Ecto neural progenitor cell (in vitro differentiated cells): ENCODE measurements around the gene SYNC.

Experiments used
- DNase-seq: peaks from one replicate; pipeline ENCODE4 v3.0.0-alpha.2; 2018; ENCODE audit warnings: low spot score

Gene SYNC

GRCh38 chr1:32702599-32703478 is at the start of gene SYNC:
Gene SYNC (minus strand): TSS chr1:32702770. CDS start chr1:32702660, 110 bp downstream.
- peak; percentile 55 for DNase-seq

DNA sequence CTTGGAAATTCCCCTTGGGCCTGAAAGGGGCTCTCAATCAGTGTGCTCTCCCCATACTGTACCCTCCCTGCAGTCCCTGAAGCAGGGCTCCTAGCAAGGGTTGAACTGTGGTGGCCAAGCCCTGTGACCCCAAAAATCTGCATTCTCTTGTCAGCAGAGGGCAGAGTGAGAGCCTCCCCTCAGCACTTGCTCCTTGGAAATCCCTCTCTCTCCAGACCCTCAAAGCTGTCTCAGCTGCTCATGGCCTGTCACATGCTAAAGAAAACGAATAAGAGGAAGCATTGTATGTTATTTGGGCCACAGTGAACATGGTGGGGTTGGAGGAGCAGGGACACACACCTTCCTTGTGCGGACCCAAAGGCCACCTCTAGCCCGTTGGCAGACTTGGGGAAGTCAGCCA is 47.2 kb upstream of the SYNC start:
- no peak for DNase-seq

DNA sequence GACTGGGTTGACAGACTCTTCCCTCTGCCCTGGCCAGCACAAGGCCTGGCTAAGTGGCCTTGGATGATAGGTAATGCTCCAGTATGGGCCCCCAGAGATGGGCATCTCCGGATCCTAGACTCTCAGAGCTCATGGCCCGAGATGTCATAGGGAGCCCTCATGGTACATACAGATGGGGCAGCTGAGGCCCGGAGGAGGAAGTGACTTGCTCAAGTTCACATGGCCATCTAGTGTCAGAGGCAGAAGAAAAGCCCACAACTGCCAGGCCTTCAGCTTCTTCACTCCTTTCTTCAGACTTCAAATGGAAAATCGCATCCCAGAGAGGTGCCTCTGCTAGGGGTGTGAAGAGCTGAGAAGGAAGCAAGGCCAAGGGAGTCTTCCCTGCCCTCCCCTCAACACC is 46.8 kb upstream of the SYNC start:
- DNase-seq: no peak

DNA sequence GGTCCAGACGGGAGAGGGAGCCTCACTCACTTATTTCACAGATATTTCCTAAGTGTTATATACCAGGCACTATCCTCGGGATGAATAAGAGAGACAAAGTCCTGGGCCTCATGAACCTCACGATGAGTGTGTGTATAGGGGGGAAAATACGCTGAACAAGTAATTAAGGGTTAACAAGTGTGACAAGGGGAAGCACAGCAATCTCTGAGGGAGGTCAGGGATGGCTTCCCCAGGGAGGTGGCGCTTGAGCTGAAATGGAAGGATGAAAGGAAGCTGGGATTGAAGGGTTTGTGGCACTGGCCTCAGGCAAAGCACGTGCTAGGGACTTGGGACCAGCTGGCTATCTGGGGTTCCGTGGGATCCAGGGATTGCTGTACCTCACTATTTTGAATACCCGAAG is 46.4 kb upstream of the SYNC start:
- no peak for DNase-seq

DNA sequence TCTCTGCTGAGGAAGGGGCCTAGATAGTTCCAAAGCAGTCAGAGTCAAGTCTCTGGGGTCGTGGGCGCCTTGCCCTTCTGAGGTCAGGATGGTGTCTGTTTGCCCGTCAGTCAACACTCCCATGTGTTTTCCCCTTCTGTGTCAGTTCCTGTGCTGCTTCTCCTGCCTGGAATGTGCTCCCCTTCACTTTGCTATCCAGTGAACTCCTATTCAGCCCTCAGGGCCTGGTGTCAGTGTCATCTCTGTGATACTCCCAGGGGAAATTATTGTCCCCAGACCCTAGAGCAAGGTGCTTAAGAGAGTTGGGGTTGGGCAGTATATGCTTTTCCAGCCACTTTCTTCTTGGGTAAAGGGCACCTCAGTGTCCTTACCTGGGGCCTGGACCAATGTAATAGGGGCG is 45.8 kb upstream of the SYNC start:
- DNase-seq: no peak

GRCh38 chr1:32746130-32746529 is 43.6 kb upstream of the SYNC start:
- DNase-seq: no peak

GRCh38 chr1:32744071-32744425 is 41.5 kb upstream of the SYNC start:
- DNase-seq: no peak

DNA sequence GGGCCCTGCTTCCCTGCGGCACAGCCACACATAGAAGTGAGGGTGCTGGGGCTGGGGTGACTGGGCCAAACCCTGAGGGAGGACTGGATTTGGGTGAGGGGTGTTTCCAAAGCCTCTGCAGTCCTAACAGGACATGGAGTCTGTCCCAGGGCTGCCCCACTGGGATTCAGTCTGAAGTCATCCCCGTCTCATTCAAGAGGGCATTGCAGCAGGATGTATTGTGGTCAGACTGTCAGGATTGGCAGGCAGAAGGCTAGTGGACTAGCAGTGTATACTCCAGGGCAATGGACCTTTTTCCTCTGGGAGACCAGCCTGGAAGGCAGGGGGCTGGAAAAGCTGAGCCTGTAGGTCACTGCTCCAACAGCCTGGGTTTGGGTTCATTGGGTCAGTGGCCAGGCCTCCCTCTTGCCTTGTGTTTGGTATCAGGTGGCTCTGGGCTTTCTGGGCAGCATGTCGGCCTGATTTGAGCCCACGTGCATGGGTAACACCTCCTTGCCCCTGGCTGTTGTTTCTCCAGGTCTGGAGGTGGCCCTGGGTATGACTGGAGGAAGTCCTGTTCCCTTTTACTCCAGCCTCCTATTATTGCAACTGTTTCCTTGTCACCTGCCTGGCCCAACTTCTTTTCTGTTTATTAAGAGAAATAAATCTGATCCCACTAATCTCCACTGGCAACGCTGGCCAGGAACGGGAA is 41.0 kb upstream of the SYNC start:
- DNase-seq: no peak

DNA sequence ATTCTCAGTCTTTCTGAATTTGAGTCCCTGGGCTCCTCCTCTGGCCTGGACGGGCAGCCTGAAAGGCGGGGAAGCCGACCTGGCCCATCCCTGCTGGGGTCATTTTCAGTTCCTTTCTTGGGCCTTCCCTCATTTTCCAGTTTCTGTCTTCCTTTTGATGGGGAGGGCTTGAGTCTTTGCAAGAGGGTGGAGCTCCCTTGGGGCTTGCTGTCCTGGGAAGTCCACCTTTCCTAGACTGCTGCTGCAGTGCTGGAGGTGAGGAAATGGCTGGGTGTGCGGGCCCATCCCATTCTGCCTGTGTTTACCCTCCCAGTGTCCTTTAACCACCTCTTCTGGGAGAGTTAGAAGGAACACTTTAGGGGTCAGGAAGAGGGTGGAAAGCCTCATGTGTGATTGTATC is 40.4 kb upstream of the SYNC start:
- no peak for DNase-seq

GRCh38 chr1:32742199-32742947 is 39.8 kb upstream of the SYNC start:
- DNase-seq: peak; percentile 61

DNA sequence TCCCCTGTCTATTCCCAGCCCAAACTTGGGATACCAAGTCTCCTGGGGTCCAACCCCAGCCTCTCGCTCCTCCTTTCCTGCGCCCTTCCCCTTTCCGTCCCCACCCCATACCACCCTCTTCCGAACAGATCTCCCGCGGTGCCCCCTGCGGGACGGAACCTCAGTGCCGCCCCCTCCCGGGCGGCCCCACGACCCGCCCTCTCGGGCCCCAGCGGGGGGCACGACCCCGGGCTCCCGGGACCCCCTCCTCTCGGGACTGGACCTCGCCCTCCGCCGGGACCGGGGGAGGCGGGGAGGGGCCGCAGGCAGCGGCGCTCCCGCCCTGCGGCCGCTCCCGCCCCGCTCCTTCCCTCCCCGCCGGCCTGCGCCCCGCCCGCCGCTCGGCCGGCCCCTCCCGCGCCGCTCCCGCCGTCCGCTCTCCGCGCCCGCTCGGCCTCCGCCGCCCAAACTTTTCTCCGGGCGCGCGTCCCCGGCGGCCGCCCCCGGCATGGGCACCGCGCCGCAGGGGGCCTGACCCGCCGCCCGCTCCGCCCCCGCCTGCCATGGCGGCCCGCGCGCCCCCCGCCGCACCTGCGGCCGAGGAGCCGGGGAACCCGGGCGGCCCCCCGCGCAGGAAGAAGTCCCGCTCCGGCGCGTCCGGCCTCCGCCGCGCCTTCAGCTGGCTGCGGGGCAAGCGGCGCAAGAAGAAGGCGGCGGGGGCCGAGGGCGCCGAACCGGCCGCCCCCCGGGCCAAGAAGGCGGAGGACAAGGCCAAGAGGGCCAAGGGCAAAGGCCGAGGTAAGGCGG is 39.0 kb upstream of the SYNC start:
- no peak for DNase-seq

DNA sequence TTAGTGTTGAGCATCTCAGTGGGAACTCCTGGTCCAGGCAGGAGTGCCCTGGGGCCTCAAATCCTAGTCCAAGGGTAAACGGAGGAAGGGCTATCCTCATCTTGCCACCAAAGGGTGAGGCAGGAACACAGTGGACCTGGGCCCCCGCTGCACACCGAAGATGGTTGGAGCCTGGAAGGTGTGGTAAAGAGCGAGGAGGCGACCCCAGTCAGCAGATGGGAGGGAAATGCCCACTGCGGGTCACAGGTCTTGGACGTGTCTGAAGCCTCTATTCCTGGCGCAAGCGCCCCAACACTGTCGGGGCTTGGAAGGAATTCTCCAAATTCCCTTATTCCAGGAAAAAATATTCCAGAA is 38.5 kb upstream of the SYNC start:
- no peak for DNase-seq

- DNase-seq: peak; percentile 79
Measured at GRCh38 chr1:32736812-32737791, 34.5 kb upstream of the SYNC start.

- DNase-seq: peak; percentile 71
Measured at GRCh38 chr1:32733582-32734321, 31.2 kb upstream of the SYNC start.

DNA sequence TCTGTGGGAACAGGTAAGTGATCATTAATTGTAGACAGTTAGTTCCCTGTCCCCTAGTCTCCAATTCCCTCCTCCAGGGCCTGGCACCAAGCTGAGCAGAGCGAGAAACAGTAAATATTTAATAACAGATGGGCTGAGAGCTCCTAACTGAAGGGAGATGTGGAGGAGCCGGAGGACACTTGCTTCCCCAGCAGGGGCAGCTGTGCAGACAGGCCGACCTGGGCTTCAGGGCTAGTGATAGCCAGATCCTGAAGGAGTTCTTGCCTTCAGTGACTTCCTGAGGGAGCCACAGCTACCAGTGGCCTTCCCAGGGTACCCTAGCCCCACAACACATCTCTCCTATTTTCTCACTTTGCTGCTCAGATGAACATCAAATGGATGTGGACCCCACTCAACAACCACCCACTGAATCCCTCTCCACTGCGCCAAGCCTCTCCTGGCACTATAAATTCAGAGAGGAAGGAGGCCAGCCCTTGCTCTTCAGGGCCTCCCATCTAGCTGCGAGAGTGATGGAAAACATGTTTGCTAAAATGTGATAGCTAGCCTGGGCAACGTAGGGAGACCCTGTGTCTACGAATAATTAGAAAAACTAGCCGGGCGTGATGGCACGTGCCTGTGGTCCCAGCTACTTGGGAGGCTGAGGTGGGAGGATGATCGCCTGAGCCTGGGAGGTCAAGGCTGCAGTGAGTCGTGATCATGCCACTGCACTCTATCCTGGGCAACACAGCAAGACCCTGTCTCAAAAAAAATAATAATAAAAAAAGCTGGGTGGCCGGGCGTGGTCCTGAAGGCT is 26.9 kb upstream of the SYNC start:
- no peak for DNase-seq

DNA sequence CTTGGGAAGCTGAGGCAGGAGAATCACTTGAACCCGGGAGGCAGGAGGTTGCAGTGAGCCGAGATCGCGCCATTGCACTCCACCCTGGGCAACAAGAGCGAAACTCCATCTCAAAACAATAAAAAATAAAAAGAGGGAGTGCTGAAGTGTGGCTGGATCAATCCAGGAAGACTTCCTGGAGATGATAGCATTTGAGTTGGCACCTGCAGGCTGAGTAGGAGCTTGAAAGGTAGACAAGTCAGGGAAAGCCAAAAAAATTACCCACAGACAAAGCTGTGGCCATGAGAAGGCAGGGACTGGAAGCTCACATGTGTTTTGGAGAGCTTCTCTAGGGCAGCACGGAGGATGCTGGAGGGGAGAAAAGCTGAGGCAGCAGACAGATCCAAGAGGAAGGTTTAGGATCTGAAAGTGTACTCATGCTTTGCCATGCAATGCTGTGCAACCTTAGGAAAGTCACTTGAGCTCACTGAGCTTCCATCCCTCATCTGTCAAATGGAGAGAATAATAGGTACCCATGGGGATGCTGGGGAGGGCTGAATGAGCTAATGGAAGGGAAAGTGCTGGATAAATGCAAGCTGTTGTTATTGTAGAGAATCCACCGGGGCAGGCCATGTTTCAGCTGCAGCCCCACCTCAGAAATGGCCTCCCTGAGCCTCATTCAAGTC is 26.0 kb upstream of the SYNC start:
- DNase-seq: no peak

GRCh38 chr1:32727876-32728275 is 25.3 kb upstream of the SYNC start:
- DNase-seq: no peak

- no peak for DNase-seq
Measured at GRCh38 chr1:32725615-32725982, 23.0 kb upstream of the SYNC start.
